Astrocyte (in vitro differentiated cells and primary cell): ENCODE data around the gene PMS1.

Experiments used
- EZH2 ChIP-seq: IDR thresholded peaks from 2 replicates; pipeline ENCODE4 v1.6.1; 2012; ENCODE audit warnings: mild to moderate bottlenecking, low read length, inconsistent platforms; ENCODE audit not compliant: insufficient read depth
- TF ChIP-seq, protein P1 (sequence below): IDR thresholded peaks from 2 replicates; pipeline ENCODE4 v1.5.1; 2011; ENCODE audit warnings: low read depth, mild to moderate bottlenecking, inconsistent platforms, low read length, moderate library complexity; ENCODE audit not compliant: insufficient read depth

DNA sequence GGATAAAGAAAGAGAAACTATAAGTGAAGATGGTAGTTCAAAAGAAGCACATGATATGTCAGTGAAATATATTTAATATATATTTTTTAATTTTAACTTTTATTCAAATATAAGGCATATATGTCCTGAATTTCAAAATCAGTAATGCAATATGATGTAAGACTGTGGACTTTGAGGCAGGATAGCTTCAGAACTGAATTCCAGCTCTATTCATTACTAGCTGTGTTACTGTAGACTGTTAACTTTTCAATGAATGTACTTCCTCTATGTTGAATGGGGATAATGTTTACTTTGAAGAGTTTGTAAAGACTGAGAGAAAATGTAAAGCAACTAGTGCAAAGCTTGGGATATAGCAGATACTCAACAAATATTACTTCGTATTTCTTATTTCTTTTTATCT is 112.6 kb downstream of the PMS1 start:
- TF ChIP-seq, protein P1, sequence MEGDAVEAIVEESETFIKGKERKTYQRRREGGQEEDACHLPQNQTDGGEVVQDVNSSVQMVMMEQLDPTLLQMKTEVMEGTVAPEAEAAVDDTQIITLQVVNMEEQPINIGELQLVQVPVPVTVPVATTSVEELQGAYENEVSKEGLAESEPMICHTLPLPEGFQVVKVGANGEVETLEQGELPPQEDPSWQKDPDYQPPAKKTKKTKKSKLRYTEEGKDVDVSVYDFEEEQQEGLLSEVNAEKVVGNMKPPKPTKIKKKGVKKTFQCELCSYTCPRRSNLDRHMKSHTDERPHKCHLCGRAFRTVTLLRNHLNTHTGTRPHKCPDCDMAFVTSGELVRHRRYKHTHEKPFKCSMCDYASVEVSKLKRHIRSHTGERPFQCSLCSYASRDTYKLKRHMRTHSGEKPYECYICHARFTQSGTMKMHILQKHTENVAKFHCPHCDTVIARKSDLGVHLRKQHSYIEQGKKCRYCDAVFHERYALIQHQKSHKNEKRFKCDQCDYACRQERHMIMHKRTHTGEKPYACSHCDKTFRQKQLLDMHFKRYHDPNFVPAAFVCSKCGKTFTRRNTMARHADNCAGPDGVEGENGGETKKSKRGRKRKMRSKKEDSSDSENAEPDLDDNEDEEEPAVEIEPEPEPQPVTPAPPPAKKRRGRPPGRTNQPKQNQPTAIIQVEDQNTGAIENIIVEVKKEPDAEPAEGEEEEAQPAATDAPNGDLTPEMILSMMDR: no peak
- TF ChIP-seq EZH2: no peak
